Hepatocyte (in vitro differentiated cells): ENCODE data around the gene PRRT1B.

Source experiments
- EZH2phosphoT487 ChIP-seq: fragments of 200-600 bp; sonication (generic); IDR thresholded peaks from one replicate; pipeline ENCODE4 v1.6.1; 2018; ENCODE audit warnings: antibody characterized with exemption, mild to moderate bottlenecking, low read depth, moderate library complexity; ENCODE audit not compliant: unreplicated experiment, severe bottlenecking
- TF ChIP-seq, protein P1 (sequence below): fragments of 200-600 bp; sonication (generic); IDR thresholded peaks from 2 replicates; pipeline ENCODE4 v1.5.1; 2016; ENCODE audit warnings: antibody characterized with exemption, mild to moderate bottlenecking; ENCODE audit not compliant: poor library complexity

DNA sequence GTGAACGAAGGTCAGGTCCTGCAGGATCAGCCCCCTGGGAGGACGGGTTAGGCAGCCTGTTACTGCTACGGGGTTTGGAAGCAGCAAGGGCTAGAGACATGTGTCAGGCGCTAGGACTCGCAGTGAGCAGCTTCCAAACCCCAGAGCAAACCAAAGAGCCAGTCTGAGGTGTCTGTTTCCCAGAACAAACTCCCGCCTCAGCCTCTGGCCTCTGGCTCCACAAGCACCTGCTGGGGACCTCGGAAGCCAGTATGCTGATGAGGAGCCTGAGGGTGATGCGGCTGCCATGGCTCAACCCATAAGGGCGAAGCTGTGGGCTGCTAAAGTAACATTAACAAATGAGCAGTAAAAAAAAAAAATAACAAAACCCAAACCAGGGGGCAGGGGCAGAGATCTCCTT lies 35.0 kb downstream of the PRRT1B start:
- TF ChIP-seq, protein P1, sequence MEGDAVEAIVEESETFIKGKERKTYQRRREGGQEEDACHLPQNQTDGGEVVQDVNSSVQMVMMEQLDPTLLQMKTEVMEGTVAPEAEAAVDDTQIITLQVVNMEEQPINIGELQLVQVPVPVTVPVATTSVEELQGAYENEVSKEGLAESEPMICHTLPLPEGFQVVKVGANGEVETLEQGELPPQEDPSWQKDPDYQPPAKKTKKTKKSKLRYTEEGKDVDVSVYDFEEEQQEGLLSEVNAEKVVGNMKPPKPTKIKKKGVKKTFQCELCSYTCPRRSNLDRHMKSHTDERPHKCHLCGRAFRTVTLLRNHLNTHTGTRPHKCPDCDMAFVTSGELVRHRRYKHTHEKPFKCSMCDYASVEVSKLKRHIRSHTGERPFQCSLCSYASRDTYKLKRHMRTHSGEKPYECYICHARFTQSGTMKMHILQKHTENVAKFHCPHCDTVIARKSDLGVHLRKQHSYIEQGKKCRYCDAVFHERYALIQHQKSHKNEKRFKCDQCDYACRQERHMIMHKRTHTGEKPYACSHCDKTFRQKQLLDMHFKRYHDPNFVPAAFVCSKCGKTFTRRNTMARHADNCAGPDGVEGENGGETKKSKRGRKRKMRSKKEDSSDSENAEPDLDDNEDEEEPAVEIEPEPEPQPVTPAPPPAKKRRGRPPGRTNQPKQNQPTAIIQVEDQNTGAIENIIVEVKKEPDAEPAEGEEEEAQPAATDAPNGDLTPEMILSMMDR = no peak
- TF ChIP-seq EZH2phosphoT487 = no peak
